ENCODE results near the gene RNF208.

- TF ChIP-seq, protein P1, sequence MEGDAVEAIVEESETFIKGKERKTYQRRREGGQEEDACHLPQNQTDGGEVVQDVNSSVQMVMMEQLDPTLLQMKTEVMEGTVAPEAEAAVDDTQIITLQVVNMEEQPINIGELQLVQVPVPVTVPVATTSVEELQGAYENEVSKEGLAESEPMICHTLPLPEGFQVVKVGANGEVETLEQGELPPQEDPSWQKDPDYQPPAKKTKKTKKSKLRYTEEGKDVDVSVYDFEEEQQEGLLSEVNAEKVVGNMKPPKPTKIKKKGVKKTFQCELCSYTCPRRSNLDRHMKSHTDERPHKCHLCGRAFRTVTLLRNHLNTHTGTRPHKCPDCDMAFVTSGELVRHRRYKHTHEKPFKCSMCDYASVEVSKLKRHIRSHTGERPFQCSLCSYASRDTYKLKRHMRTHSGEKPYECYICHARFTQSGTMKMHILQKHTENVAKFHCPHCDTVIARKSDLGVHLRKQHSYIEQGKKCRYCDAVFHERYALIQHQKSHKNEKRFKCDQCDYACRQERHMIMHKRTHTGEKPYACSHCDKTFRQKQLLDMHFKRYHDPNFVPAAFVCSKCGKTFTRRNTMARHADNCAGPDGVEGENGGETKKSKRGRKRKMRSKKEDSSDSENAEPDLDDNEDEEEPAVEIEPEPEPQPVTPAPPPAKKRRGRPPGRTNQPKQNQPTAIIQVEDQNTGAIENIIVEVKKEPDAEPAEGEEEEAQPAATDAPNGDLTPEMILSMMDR (IDR thresholded peaks at IDR 0.05), result no peak
- TF ChIP-seq POLR2A (IDR thresholded peaks at IDR 0.05), result no peak
- TF ChIP-seq POLR2AphosphoS5 (IDR thresholded peaks at IDR 0.05), result no peak
Observed at GRCh38 chr9:137234758-137235423, 12.9 kb upstream of the RNF208 start.

Data from breast epithelium (tissue), 3 donors.